ENCODE measurements around the gene CCL7. TPM values are rescaled to one million over a fixed set of nuclear protein-coding genes. Genes with fewer than 3 reads are reported as not detected.
A peak's percentile ranks its signal among the peaks of the same experiment; 100 is the strongest.

The CCL7 gene
- total RNA-seq, 4 donors from 2014 or later: not detected

- no peaks in the 10 kb centered on the region for H3K27me3 ChIP-seq
- 71 to 73% methylated on average over 7 of the region's 7 CpGs for WGBS, 2 donors (ENCODE audit: low coverage in 1 of 2)
- in situ Hi-C loops (cut with MboI; ENCODE audit: low pct_ligation_motif_present in 1 of 4, low pct_unique_long_range_greater_than_20kb in 1 of 4, low sequenced_read_pairs in 3 of 4) (no loop called here), intact Hi-C loops (cut with DNase I; ENCODE audit: low total_unique reads) (no loop called here)
- TF ChIP-seq CTCF (IDR thresholded peaks at IDR 0.05) (no peak), POLR2A (IDR thresholded peaks at IDR 0.05) (no peak), POLR2AphosphoS5 (IDR thresholded peaks at IDR 0.05) (no peak), EP300 (IDR thresholded peaks at IDR 0.05; ENCODE audit: low read depth) (no peak)
- DNase-seq: no peak
- H3K4me1 ChIP-seq: peaks cover 0 to 13% (median 0%) of the 10 kb centered on the region in 4 donors
- H3K27ac ChIP-seq: no peak overlapping the region
- no peaks in the 10 kb centered on the region for H3K36me3 ChIP-seq
- no peak overlapping the region for H3K4me3 ChIP-seq
- no peaks in the 10 kb centered on the region for H3K9me3 ChIP-seq
Observed at GRCh38 chr17:34311291-34311690, 41.3 kb downstream of the CCL7 start.

GRCh38 chr17:34312080-34312479 lies 42.1 kb downstream of the CCL7 start:
- Histone ChIP-seq H3K27ac (peak overlapping the region; percentile 22 to 71 (median 56)), H3K27me3 (no peaks in the 10 kb centered on the region), H3K36me3 (no peaks in the 10 kb centered on the region), H3K9me3 (no peaks in the 10 kb centered on the region), H3K4me1 (peaks cover 0 to 6% (median 0%) of the 10 kb centered on the region in 4 donors), H3K4me3 (no peak overlapping the region)
- intact Hi-C loops (cut with DNase I; ENCODE audit: low total_unique reads): no loop called here
- in situ Hi-C loops (cut with MboI; ENCODE audit: low pct_ligation_motif_present in 1 of 4, low pct_unique_long_range_greater_than_20kb in 1 of 4, low sequenced_read_pairs in 3 of 4): no loop called here
- no peak for TF ChIP-seq CTCF (IDR thresholded peaks at IDR 0.05)
- no peak for TF ChIP-seq POLR2A (IDR thresholded peaks at IDR 0.05)
- TF ChIP-seq EP300 (IDR thresholded peaks at IDR 0.05; ENCODE audit: low read depth): no peak
- TF ChIP-seq POLR2AphosphoS5 (IDR thresholded peaks at IDR 0.05): peak; percentile 9 to 79 (median 67)
- DNase-seq: no peak
- 29 to 34% methylated on average over 4 to 5 of the region's 5 CpGs for WGBS, 2 donors (ENCODE audit: low coverage in 1 of 2)

- WGBS, 2 donors (ENCODE audit: low coverage in 1 of 2): 72 to 89% methylated on average over 3 to 4 of the region's 4 CpGs
- TF ChIP-seq CTCF (IDR thresholded peaks at IDR 0.05) (no peak), POLR2AphosphoS5 (IDR thresholded peaks at IDR 0.05) (peak in 2 of 3 donors; percentile 65 to 70)
- Histone ChIP-seq H3K9me3 (no peaks in the 10 kb centered on the region), H3K36me3 (no peaks in the 10 kb centered on the region), H3K27ac (peak overlapping the region; percentile 42 to 71 (median 62)), H3K4me1 (no peaks in the 10 kb centered on the region), H3K27me3 (no peaks in the 10 kb centered on the region), H3K4me3 (no peak overlapping the region)
- in situ Hi-C loops (cut with MboI; ENCODE audit: low pct_ligation_motif_present in 1 of 4, low pct_unique_long_range_greater_than_20kb in 1 of 4, low sequenced_read_pairs in 3 of 4): no loop called here
- DNase-seq: no peak
- intact Hi-C loops (cut with DNase I; ENCODE audit: low total_unique reads): no loop called here
Observed at GRCh38 chr17:34313164-34313563, 43.1 kb downstream of the CCL7 start.

- in situ Hi-C loops (cut with MboI; ENCODE audit: low pct_ligation_motif_present in 1 of 4, low pct_unique_long_range_greater_than_20kb in 1 of 4, low sequenced_read_pairs in 3 of 4) (no loop called here), intact Hi-C loops (cut with DNase I; ENCODE audit: low total_unique reads) (no loop called here)
- H3K27me3 ChIP-seq: no peaks in the 10 kb centered on the region
- H3K4me3 ChIP-seq: no peak overlapping the region
- WGBS, 2 donors (ENCODE audit: low coverage in 1 of 2): 32 to 44% methylated on average over 4 of the region's 4 CpGs
- TF ChIP-seq CTCF (IDR thresholded peaks at IDR 0.05): no peak
- TF ChIP-seq POLR2AphosphoS5 (IDR thresholded peaks at IDR 0.05): peak in 1 of 3 donors; percentile 45
- no peaks in the 10 kb centered on the region for H3K36me3 ChIP-seq
- H3K27ac ChIP-seq: peak overlapping the region; percentile 42 to 71 (median 62)
- no peaks in the 10 kb centered on the region for H3K9me3 ChIP-seq
- no peaks in the 10 kb centered on the region for H3K4me1 ChIP-seq
- no peak for DNase-seq
Observed at GRCh38 chr17:34314279-34314678, 44.3 kb downstream of the CCL7 start.

All from transverse colon (tissue), 4 donors.